Cerebellar cortex (tissue), 1 donor: ENCODE measurements around the gene GSK3A.

Experiments
- DNase-seq: peaks from one replicate; pipeline ENCODE4 v3.0.0-alpha.2; 2015; ENCODE audit warnings: low spot score

Gene GSK3A

GRCh38 chr19:42281146-42281826 is 38.9 kb upstream of the GSK3A start:
- DNase-seq = no peak

DNA sequence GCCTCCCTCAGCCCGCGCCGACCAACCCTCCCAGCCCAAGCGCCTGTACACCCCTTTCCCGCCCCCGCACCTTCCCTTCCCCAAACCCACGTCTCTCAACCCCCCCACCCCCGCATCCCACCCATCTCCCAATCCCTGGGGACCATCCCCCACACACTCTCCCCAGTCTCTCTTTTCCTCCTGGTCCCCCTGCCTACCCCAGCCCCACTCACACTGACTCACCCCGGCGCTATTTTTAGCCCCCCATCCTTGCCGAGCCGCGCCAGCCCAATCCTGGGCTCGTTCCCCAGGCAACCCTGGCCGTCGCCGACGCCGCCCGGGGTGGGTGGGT is 38.4 kb upstream of the GSK3A start:
- no peak for DNase-seq

- DNase-seq = peak; percentile 92
Observed at GRCh38 chr19:42279902-42280814, 37.8 kb upstream of the GSK3A start.

DNA sequence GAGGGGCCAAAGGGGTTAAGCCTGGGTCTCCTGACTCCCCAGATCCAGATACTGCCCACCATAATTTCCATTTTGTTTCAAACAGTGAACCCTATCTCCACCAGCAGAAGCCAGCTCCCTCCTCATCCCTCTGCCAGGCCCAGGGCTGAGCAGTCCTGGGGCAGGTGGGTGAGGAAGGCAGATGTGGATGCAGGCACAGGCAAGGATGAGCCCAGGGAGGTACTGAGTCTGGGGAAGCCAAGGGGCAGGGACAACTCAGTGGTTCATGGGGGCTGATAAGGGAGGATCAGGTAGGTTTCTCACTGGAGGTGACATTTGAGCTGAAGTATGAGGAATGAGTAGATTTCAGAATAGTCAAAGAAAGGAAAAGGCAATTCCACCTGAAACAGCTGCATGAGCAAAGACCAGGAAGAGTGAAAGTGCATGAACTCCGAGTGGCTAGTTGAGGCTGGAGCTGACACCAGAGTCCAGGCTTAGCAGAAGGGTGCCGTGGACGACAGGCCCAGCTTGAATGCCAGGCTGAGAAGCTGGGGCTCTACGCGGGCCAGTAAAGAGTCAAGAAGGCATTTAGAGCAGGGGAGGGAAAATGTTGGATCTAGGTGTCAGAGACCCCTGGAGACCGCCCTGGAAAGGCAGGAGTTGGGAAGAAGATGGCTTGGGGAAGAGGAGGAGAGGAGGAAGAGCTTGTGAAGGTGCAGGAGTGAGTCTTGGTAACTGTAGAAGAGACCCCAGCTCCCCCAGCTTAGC is 36.9 kb upstream of the GSK3A start:
- DNase-seq = peak; percentile 72

GRCh38 chr19:42278452-42279154 is 36.2 kb upstream of the GSK3A start:
- DNase-seq = no peak

DNA sequence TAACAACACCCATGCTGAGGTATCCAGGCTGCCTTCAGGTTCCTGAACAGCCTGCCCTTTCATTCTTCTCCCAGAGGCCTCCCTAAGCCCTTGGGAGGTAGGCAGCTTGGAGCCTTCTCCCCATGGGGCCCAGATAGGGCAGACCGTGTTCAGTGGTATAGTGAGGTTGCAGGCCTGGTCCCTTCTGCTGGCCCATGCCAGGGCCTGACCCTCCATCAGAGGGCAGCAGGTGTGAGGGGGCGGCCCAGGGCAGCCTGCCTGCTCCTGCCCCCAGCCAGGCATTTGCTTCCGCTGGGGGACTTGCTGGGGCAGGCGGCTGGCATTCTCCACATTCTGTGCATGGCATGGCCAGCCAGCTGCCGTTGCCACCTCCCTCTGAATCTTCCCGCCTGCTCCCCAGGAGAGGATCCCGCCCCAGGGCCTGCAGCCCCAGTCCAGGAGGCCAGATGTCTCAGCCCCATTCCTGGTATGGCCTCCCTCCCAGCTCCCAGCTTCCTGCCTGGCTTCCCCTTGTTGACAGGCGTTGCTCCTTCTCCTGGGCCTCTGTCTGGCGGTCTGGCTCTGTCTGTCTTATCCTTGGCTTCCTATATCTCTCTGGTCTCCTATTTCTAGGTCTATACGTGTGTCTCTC is 35.5 kb upstream of the GSK3A start:
- DNase-seq = no peak

- no peak for DNase-seq
Observed at GRCh38 chr19:42276821-42277220, 34.4 kb upstream of the GSK3A start.

DNA sequence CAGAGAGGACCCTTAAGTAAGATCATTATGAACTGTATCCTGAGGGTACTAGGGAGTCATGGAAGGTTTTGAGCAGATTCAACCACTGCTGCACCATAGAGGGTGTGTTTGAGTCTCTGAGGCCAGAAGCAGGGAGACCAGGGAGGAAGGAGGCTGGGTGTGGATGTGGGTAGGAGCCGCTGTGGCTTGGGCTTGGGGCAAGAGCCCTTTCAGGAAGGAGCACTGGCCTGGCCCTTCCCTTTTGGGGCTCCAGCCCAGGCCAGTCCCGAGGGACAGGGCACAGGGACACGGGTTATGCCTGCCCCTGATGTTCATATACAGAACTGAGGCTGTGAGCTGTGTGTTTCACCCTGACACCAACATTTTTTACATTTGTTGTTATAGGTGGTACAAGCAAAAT is 33.9 kb upstream of the GSK3A start:
- DNase-seq = no peak

DNA sequence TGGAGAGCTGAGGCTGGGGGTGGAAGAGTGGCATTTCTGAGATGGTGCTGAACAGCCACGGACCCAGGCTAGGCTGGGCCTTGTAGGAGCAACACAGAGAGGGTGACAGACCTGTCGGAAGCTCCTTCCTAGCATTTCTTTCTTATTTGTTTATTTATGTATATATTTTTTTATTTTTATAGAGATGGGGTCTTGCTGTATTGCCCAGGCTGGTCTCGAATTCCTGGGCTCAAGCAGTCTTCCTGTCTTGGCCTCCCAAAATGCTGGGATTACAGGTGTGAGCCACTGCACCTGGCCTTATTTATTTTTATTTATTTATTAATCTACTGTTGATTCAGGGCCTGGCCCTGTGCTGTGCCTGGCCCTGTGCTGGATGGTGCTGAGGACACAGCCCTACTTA is 33.1 kb upstream of the GSK3A start:
- no peak for DNase-seq

GRCh38 chr19:42275103-42275502 is 32.7 kb upstream of the GSK3A start:
- DNase-seq = peak; percentile 76

GRCh38 chr19:42274065-42274682 is 31.8 kb upstream of the GSK3A start:
- DNase-seq = no peak

DNA sequence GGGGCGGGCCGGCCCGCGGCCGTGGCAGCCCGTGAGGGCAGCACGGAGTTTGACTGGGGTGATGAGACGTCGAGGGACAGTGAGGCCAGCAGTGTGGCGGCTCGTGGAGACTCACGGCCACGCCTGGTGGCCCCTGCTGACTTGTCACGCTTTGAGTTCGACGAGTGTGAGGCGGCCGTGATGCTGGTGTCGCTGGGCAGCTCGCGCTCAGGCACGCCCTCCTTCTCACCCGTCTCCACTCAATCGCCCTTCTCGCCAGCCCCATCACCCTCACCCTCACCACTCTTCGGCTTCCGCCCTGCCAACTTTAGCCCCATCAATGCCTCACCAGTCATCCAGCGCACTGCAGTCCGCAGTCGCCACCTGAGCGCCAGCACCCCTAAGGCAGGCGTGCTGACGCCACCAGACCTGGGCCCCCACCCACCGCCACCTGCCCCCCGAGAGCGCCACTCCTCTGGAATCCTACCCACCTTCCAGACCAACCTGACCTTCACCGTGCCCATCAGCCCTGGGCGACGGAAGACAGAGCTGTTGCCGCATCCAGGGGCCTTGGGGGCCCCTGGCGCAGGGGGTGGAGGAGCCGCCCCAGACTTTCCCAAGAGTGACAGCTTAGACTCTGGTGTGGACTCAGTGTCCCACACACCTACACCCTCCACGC is 31.1 kb upstream of the GSK3A start:
- DNase-seq = no peak

DNA sequence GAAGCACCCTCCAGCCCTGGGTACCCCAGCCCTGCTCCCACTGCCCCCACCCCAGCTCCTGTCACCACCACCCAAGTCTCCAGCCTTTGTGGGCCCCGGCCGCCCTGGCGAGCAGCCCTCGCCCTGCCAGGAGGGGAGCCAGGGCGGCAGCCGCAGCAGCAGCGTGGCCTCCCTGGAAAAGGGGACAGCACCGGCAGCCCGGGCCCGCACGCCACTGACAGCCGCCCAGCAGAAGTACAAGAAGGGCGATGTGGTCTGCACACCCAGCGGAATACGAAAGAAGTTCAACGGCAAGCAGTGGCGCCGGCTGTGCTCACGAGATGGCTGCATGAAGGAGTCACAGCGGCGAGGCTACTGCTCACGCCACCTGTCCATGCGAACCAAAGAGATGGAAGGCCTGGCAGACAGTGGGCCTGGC is 30.6 kb upstream of the GSK3A start:
- no peak for DNase-seq

DNA sequence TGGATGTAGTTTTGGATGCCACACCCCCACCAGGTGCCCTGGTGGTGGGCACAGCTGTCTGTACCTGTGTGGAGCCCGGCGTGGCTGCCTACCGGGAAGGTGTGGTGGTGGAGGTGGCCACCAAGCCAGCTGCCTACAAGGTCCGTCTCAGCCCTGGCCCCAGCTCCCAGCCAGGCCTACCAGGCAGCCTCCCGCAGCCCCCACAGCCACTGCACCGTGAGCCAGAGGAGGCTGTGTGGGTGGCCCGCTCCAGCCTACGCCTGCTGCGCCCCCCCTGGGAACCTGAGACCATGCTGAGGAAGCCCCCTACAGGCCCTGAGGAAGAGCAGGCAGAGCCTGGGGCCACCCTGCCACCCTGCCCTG is 30.1 kb upstream of the GSK3A start:
- DNase-seq = no peak

- DNase-seq = no peak
Observed at GRCh38 chr19:42271861-42272534, 29.6 kb upstream of the GSK3A start.

GRCh38 chr19:42271045-42271419 is 28.6 kb upstream of the GSK3A start:
- peak; percentile 54 for DNase-seq

DNA sequence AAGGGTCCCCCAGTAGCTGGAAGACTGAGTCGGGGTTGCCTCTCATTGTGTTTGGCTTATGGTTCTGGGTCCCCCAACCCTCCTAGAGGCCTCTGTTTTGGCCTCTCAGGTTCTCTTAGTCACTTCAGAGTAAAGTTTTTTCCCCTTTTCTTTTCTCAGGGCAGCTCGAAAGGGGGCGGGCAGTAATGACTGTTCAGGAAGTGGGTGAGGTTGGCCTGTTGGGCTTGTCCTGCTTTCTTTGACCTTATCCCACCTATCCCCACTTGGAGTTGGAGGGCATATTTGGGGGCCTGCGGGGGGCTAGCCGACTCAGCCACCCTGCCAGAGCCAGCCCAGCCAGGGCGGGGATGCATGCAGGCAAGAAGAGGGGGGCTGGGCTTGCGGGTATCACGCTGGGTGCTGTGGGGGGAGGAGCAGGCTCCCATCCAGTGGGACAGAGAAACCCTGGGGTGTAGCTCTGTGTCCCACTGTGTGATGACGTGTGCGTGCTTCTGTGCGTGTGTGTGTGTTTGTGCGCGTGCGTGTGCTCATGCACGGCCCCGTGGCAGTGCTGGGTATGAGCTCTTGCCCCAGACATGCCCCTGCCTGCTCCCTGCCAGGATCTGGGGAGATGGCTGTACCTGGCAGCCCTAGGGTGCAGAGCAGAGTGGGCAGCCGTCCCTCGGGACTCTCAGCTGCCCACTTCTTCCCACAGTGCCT is 28.1 kb upstream of the GSK3A start:
- no peak for DNase-seq

GRCh38 chr19:42269478-42270345 is 27.3 kb upstream of the GSK3A start:
- DNase-seq = peak; percentile 14
